ENCODE measurements around the gene TTC9B.

- no peak for TF ChIP-seq GATA2 (IDR thresholded peaks at IDR 0.05; ENCODE audit: low read depth, low read length)
- no peak for TF ChIP-seq GATA3 (IDR thresholded peaks at IDR 0.05; ENCODE audit: low read depth, low read length)
Observed at GRCh38 chr19:40255619-40256166, 37.5 kb upstream of the TTC9B start.
